ENCODE results near the gene SF3B1.
"Not testable (repeated sequence)": the region's sequence is repeated elsewhere in the genome, so short reads cannot be mapped to it uniquely, and the experiment has no call there.

SF3B1 gene

DNA sequence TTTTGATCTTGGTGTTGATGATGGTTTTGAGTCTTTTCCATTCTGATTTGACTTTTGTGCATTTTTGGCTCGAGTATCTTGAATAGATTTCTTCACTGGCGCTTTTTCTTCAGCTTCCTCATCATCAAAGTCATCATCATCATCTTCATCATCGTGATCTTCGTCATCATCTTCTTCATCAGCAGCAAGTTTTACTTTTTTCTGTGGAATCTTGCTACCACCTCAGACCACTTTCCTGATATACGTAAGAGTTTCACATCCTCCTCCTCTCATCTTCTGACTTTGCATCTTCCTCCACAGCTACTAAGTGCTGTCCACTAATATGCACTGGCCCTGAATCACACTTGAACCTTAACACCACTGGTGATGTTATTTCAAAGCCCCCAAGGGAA lies 54.9 kb downstream of the SF3B1 start:
- not testable (repeated sequence) for H3K9me3 ChIP-seq (ENCODE audit: insufficient read depth, low read depth, low read length); H3K14ac ChIP-seq (ENCODE audit: low read length); H2BK12ac ChIP-seq (ENCODE audit: low read length); H3K18ac ChIP-seq (ENCODE audit: low read length); H2BK120ac ChIP-seq (ENCODE audit: insufficient read depth, low read length, poor library complexity); H2AK5ac ChIP-seq (ENCODE audit: low read length); H3K79me1 ChIP-seq (ENCODE audit: low read length); H3K4me1 ChIP-seq (ENCODE audit: control insufficient read depth in 1 of 2, insufficient read depth in 2 of 2, low read length in 2 of 2); H3K4me2 ChIP-seq (ENCODE audit: low read length); H3K4me3 ChIP-seq (ENCODE audit: low read depth, low read length); H4K8ac ChIP-seq (ENCODE audit: low read depth, low read length); H3K27ac ChIP-seq (ENCODE audit: low read depth, low read length); H3K23ac ChIP-seq (ENCODE audit: low read length); H4K12ac ChIP-seq (ENCODE audit: low read depth, low read length); H3K27me3 ChIP-seq (ENCODE audit: insufficient read depth, low read length); H3K79me2 ChIP-seq (ENCODE audit: control insufficient read depth, insufficient read depth, low read length, poor library complexity); H2BK5ac ChIP-seq (ENCODE audit: low read depth, low read length, poor library complexity); H3K9ac ChIP-seq (ENCODE audit: low read length); H2AFZ ChIP-seq (ENCODE audit: insufficient read depth, low read length, poor library complexity); H4K91ac ChIP-seq (ENCODE audit: low read depth, low read length); H3K4ac ChIP-seq (ENCODE audit: low read depth, low read length); DNase-seq; H3K36me3 ChIP-seq (ENCODE audit: control insufficient read depth in 1 of 2, insufficient read depth in 2 of 2, low read length in 2 of 2)
- WGBS (ENCODE audit: extremely low coverage, insufficient coverage, insufficient read length), result no CpG with 5 or more reads among the region's 5 CpGs

DNA sequence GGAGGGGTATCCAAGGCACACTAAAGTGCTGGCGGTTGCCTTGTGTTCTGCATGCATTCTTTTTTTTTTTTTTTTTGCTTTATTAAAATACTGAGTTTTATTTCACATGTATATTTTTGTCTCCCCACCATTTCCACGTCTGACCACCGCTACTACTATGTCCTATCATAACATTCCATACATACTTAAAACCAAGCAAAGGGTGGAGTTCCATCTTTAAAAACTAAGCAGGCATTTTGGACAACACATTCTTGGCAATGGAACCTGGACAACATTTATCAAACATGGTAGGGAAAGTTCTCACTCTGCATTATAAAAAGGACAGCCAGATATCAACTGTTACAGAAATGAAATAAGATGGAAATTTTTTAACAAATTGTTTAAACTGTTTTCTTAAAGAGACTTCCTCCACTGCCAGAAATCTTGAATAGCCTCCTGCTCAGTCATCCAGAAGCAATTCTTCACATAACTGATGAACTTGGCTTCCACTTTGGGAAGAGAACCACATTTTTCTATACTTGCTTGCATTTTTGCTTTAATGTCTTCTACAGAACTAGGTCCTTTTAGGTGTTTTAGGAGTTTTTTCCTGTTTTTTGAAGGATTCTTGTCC lies 55.4 kb downstream of the SF3B1 start:
- not testable (repeated sequence) for H2BK12ac ChIP-seq (ENCODE audit: low read length); H3K36me3 ChIP-seq (ENCODE audit: control insufficient read depth in 1 of 2, insufficient read depth in 2 of 2, low read length in 2 of 2); H4K8ac ChIP-seq (ENCODE audit: low read depth, low read length); H3K4ac ChIP-seq (ENCODE audit: low read depth, low read length); H2AFZ ChIP-seq (ENCODE audit: insufficient read depth, low read length, poor library complexity); H3K4me1 ChIP-seq (ENCODE audit: control insufficient read depth in 1 of 2, insufficient read depth in 2 of 2, low read length in 2 of 2); H3K9me3 ChIP-seq (ENCODE audit: insufficient read depth, low read depth, low read length); H2AK5ac ChIP-seq (ENCODE audit: low read length); H3K23ac ChIP-seq (ENCODE audit: low read length); H2BK120ac ChIP-seq (ENCODE audit: insufficient read depth, low read length, poor library complexity); H3K27ac ChIP-seq (ENCODE audit: low read depth, low read length); H3K4me2 ChIP-seq (ENCODE audit: low read length); H3K27me3 ChIP-seq (ENCODE audit: insufficient read depth, low read length); H3K79me2 ChIP-seq (ENCODE audit: control insufficient read depth, insufficient read depth, low read length, poor library complexity); H4K91ac ChIP-seq (ENCODE audit: low read depth, low read length); H3K14ac ChIP-seq (ENCODE audit: low read length); H3K79me1 ChIP-seq (ENCODE audit: low read length); H3K4me3 ChIP-seq (ENCODE audit: low read depth, low read length); H2BK5ac ChIP-seq (ENCODE audit: low read depth, low read length, poor library complexity); H4K12ac ChIP-seq (ENCODE audit: low read depth, low read length); H3K9ac ChIP-seq (ENCODE audit: low read length); H3K18ac ChIP-seq (ENCODE audit: low read length)
- no CpG with 5 or more reads among the region's 3 CpGs for WGBS (ENCODE audit: extremely low coverage, insufficient coverage, insufficient read length)
- peak in 1 of 2 donors; percentile 23 for DNase-seq

GRCh38 chr2:197378494-197379307 lies 56.1 kb downstream of the SF3B1 start:
- Histone ChIP-seq H3K4me2 (ENCODE audit: low read length) (no peak overlapping the region), H3K4me3 (ENCODE audit: low read depth, low read length) (no peak overlapping the region), H3K9me3 (ENCODE audit: insufficient read depth, low read depth, low read length) (peaks cover 2% of the 10 kb centered on the region), H3K27me3 (ENCODE audit: insufficient read depth, low read length) (no peaks in the 10 kb centered on the region), H4K8ac (ENCODE audit: low read depth, low read length) (no peak overlapping the region), H3K4me1 (ENCODE audit: control insufficient read depth in 1 of 2, insufficient read depth in 2 of 2, low read length in 2 of 2) (no peaks in the 10 kb centered on the region), H2AK5ac (ENCODE audit: low read length) (no peak overlapping the region), H4K91ac (ENCODE audit: low read depth, low read length) (no peak overlapping the region), H2BK12ac (ENCODE audit: low read length) (no peak overlapping the region), H3K4ac (ENCODE audit: low read depth, low read length) (no peak overlapping the region), H2BK120ac (ENCODE audit: insufficient read depth, low read length, poor library complexity) (no peak overlapping the region), H2BK5ac (ENCODE audit: low read depth, low read length, poor library complexity) (no peak overlapping the region), H3K36me3 (ENCODE audit: control insufficient read depth in 1 of 2, insufficient read depth in 2 of 2, low read length in 2 of 2) (no peaks in the 10 kb centered on the region), H3K27ac (ENCODE audit: low read depth, low read length) (no peak overlapping the region), H3K14ac (ENCODE audit: low read length) (no peak overlapping the region), H3K79me2 (ENCODE audit: control insufficient read depth, insufficient read depth, low read length, poor library complexity) (no peaks in the 10 kb centered on the region), H2AFZ (ENCODE audit: insufficient read depth, low read length, poor library complexity) (no peak overlapping the region), H3K79me1 (ENCODE audit: low read length) (no peaks in the 10 kb centered on the region), H3K23ac (ENCODE audit: low read length) (no peak overlapping the region), H4K12ac (ENCODE audit: low read depth, low read length) (no peak overlapping the region), H3K18ac (ENCODE audit: low read length) (no peak overlapping the region), H3K9ac (ENCODE audit: low read length) (no peak overlapping the region)
- no CpG with 5 or more reads among the region's 17 CpGs for WGBS (ENCODE audit: extremely low coverage, insufficient coverage, insufficient read length)
- peak; percentile 14 to 76 for DNase-seq

DNA sequence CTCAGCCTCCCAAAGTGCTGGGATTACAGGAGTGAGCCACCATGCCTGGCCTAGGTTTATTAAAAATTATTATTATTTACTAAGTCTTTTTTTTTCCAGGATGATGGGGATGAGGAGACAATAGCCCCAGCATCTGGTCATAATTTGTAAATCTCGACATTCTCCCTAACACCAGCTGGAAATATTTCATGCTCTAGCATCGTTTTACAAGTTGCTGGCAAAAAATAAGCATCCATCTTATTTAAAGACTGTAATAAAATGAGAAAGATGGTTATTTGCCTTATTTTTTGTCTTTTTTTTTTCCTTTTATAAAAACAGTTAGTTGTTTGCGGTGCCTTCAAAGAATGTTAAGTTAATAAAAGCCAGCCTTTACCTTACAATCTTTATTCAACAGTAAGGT lies 56.7 kb downstream of the SF3B1 start:
- no peak overlapping the region for H2AK5ac ChIP-seq (ENCODE audit: low read length)
- no peak overlapping the region for H4K12ac ChIP-seq (ENCODE audit: low read depth, low read length)
- H3K79me1 ChIP-seq (ENCODE audit: low read length), result no peaks in the 10 kb centered on the region
- H3K14ac ChIP-seq (ENCODE audit: low read length), result no peak overlapping the region
- H2BK5ac ChIP-seq (ENCODE audit: low read depth, low read length, poor library complexity), result no peak overlapping the region
- H3K27me3 ChIP-seq (ENCODE audit: insufficient read depth, low read length), result no peaks in the 10 kb centered on the region
- H3K27ac ChIP-seq (ENCODE audit: low read depth, low read length), result no peak overlapping the region
- no peaks in the 10 kb centered on the region for H3K79me2 ChIP-seq (ENCODE audit: control insufficient read depth, insufficient read depth, low read length, poor library complexity)
- no peak overlapping the region for H4K8ac ChIP-seq (ENCODE audit: low read depth, low read length)
- no peak overlapping the region for H2AFZ ChIP-seq (ENCODE audit: insufficient read depth, low read length, poor library complexity)
- H2BK12ac ChIP-seq (ENCODE audit: low read length), result no peak overlapping the region
- no CpG with 5 or more reads among the region's 3 CpGs for WGBS (ENCODE audit: extremely low coverage, insufficient coverage, insufficient read length)
- H3K23ac ChIP-seq (ENCODE audit: low read length), result no peak overlapping the region
- no peak overlapping the region for H4K91ac ChIP-seq (ENCODE audit: low read depth, low read length)
- no peak overlapping the region for H3K4me3 ChIP-seq (ENCODE audit: low read depth, low read length)
- DNase-seq, result no peak
- H3K4me1 ChIP-seq (ENCODE audit: control insufficient read depth in 1 of 2, insufficient read depth in 2 of 2, low read length in 2 of 2), result no peaks in the 10 kb centered on the region
- no peaks in the 10 kb centered on the region for H3K36me3 ChIP-seq (ENCODE audit: control insufficient read depth in 1 of 2, insufficient read depth in 2 of 2, low read length in 2 of 2)
- H2BK120ac ChIP-seq (ENCODE audit: insufficient read depth, low read length, poor library complexity), result no peak overlapping the region
- H3K9ac ChIP-seq (ENCODE audit: low read length), result no peak overlapping the region
- peaks cover 2% of the 10 kb centered on the region for H3K9me3 ChIP-seq (ENCODE audit: insufficient read depth, low read depth, low read length)
- H3K4me2 ChIP-seq (ENCODE audit: low read length), result no peak overlapping the region
- H3K18ac ChIP-seq (ENCODE audit: low read length), result no peak overlapping the region
- H3K4ac ChIP-seq (ENCODE audit: low read depth, low read length), result no peak overlapping the region

Data from trophoblast cell (in vitro differentiated cells and primary cell).